Activated CD8-positive, alpha-beta memory T cell treated with anti-CD3 and anti-CD28 coated beads, Interleukin-2, amount 10 ng/mL, durations not matched to agents 7 days and 5 days (primary cell): ENCODE data around the gene SLC7A6OS. TPM values are rescaled to one million over a fixed set of nuclear protein-coding genes. Genes with fewer than 3 reads are reported as not detected.

Source experiments
- ATAC-seq: fragments of 150-1000 bp; cut with Tn5 transposase; one replicate; pipeline ENCODE4 v1.10.0; 2021; ENCODE audit warnings: moderate library complexity
- CTCF ChIA-PET: fragments of 350-600 bp; sonication (Branson Sonifier 250); formaldehyde crosslinking; loops from one replicate; lab custom pipeline; 2021; ENCODE audit warnings: antibody characterized with exemption; lab: Charles Lee
- DNase-seq: peaks from one replicate; pipeline ENCODE4 v3.0.0-alpha.2; 2020
- H3K27ac Mint-ChIP-seq: one replicate; pipeline ENCODE4 v1.8.0; 2021; ENCODE audit warnings: mild to moderate bottlenecking, mixed read lengths
- H3K27me3 Mint-ChIP-seq: one replicate; pipeline ENCODE4 v1.8.0; 2021; ENCODE audit warnings: mixed read lengths
- H3K36me3 Mint-ChIP-seq: one replicate; pipeline ENCODE4 v1.8.0; 2021; ENCODE audit warnings: mild to moderate bottlenecking, mixed read lengths
- H3K4me1 Mint-ChIP-seq: one replicate; pipeline ENCODE4 v1.8.0; 2021; ENCODE audit warnings: mixed read lengths
- H3K4me3 Mint-ChIP-seq: one replicate; pipeline ENCODE4 v1.8.0; 2021; ENCODE audit warnings: mild to moderate bottlenecking, moderate library complexity, mixed read lengths
- H3K9me3 Mint-ChIP-seq: one replicate; pipeline ENCODE4 v1.8.0; 2022; ENCODE audit warnings: low read depth, mixed read lengths
- total RNA-seq, 2 experiments: library from RNA; stranded (reverse); gene quantifications; one replicate each; pipeline ENCODE4 v1.2.3, GENCODE V29; 2021

The SLC7A6OS gene
- total RNA-seq, 2 experiments from 2014 or later = 29.8 to 30.8 TPM

DNA sequence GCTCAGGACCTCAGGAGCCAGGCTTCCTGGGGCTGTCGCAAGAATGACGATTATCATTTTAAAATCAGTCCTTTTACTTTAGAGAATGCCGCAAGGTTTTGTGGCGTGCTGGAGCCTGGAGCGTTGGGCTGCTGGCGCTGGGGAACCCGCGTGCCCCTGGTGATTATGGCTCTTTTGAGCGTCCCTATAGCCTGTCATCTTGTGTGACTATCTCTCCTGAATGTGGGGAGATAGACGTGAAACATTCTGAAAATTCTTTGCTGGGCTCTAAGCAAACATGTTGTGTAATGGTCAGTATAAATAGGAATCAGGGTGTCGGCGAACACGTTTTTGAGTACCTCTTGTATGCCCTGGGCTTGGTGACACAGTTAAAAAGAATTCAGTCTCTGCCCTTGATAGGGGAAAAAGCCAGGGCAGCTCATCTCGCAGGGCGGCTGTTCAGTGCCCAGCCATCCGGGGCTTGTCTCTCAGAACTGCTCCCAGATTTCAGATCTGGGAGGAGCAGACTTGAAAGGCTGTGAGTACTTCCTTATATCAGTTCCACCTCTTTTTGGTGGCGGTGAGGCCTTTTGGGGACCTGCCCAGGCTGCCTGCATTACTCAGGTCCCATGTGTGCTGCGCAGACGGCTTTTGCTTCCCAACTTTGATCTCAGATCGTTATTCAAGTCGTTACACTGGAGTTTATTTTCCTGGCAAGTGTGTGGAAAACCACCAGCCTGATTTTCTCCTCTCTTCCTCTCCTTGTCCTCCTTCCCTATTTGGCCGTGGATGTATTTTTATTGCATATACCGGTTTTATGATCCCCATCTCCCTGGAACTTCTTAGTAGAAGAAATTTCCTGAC, 45.4 kb downstream of the SLC7A6OS start:
- Mint-ChIP-seq H3K9me3 (no peaks in the 10 kb centered on the region), H3K27ac (peak overlapping the region; percentile 93), H3K4me3 (peak overlapping the region; percentile 94), H3K36me3 (peaks cover 9% of the 10 kb centered on the region), H3K4me1 (peaks cover 62% of the 10 kb centered on the region), H3K27me3 (no peaks in the 10 kb centered on the region)
- DNase-seq (peak; percentile 62), ATAC-seq (peak; percentile 11)
- CTCF ChIA-PET = interaction anchor here (7.0 to 8.9 kb wide), 2 partner anchors 23 to 62 kb away, joined by 200 to 451 read pairs; no protein-coding TSS in a partner anchor

DNA sequence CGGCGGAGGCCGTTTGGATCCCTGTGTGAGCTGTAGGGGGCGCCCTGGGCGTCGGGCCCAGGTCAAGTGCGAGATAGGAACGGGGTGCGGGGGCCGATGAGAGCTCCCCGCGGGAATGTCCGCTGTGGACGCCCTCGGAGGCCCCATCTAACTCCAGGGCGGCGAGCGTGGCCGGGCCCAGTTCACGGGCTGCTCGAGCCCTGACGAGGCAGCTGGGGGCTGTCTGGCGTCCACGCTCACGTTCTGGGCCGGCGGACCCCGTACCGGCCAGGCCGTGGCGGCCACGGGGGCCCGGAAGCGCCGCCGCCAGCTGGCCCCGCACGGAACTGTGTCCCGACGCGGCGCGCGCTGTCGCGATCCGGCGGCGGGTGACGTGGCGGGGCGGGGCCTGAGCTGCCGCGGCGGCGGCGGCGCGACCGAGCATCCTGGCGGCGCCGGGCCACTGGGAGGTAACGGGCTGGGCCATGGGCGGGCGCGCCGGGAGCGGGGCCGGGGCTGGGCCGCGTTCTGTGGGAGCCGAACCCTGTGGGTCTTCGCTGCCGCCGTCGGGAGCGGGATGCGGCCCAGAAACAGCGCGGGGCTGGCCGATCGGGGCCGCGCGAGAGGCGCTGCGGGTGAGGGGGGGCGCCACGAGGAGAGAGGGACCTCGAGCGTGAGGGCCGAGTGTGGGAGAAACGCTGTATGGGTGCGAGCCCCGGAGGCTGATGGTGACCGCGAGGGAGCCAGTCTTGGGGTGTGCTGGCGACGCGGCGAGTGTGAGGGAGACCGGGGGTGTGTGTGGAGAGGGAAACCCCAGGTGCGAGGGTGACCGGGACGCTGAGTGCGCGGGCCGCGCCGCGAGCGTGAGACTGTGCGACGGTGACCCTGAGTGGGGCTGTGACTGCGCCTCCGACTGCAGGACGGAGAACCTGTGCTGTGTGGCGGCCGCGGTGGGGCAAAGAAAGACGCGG, 46.3 kb downstream of the SLC7A6OS start, which contains the start of gene SLC7A6:
SLC7A6 (plus strand) TSS at position 399 of the 950 bp plus-strand sequence. CDS start 10,201 bp downstream, outside the sequence.
- Mint-ChIP-seq H3K36me3 (peaks cover 9% of the 10 kb centered on the region), H3K27ac (peak within 1 kb of the TSS; percentile 98), H3K27me3 (no peaks in the 10 kb centered on the region), H3K4me1 (peaks cover 53% of the 10 kb centered on the region), H3K4me3 (peak within 1 kb of the TSS; percentile 94), H3K9me3 (no peaks in the 10 kb centered on the region)
- CTCF ChIA-PET = interaction anchor here (0.6 to 8.9 kb wide), 37 partner anchors 8 to 409 kb away, joined by 3 to 451 read pairs (median 6); partner anchors contain the start of genes NFATC3, PLA2G15, PRMT7 and SLC7A6OS
- DNase-seq = peak; percentile 87
- peak; percentile 84 for ATAC-seq

DNA sequence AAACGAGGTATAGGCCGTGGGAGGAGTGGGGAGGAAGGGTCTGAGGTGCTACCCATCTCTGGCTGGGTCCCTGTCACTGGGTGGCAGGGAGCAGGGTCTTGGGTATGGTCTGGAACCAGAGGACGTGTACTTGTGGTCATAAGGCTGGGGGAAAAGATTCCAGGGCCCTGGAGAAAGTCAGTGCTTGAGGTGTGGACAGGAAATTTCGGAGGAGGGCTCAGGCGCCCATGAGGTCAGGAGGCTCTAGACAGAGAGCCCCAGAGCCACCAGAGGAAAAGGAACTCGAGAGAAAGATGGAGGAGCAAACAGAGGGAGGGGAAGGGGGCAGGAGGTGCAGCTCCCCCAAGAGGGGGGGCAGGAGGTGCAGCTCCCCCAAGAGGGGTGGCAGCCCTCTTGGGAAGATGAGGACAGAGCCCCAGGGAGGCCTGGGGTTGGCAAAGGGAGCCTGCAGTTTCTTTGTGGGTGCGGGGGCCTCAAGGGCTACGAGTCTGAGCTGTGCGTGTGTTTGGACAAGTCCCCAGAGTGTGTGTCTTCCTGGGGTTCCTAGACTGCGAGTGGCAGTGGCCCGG, 47.1 kb downstream of the SLC7A6OS start:
- ATAC-seq (no peak), DNase-seq (no peak)
- H3K4me1 Mint-ChIP-seq = peaks cover 47% of the 10 kb centered on the region
- H3K4me3 Mint-ChIP-seq = peak overlapping the region; percentile 94
- CTCF ChIA-PET = interaction anchor here (0.6 to 8.9 kb wide), 38 partner anchors 9 to 408 kb away, joined by 3 to 451 read pairs (median 6); partner anchors contain the start of genes NFATC3, PLA2G15, PRMT7 and SLC7A6OS
- H3K27ac Mint-ChIP-seq = peak overlapping the region; percentile 98
- no peaks in the 10 kb centered on the region for H3K27me3 Mint-ChIP-seq
- no peaks in the 10 kb centered on the region for H3K9me3 Mint-ChIP-seq
- H3K36me3 Mint-ChIP-seq = peaks cover 4% of the 10 kb centered on the region

DNA sequence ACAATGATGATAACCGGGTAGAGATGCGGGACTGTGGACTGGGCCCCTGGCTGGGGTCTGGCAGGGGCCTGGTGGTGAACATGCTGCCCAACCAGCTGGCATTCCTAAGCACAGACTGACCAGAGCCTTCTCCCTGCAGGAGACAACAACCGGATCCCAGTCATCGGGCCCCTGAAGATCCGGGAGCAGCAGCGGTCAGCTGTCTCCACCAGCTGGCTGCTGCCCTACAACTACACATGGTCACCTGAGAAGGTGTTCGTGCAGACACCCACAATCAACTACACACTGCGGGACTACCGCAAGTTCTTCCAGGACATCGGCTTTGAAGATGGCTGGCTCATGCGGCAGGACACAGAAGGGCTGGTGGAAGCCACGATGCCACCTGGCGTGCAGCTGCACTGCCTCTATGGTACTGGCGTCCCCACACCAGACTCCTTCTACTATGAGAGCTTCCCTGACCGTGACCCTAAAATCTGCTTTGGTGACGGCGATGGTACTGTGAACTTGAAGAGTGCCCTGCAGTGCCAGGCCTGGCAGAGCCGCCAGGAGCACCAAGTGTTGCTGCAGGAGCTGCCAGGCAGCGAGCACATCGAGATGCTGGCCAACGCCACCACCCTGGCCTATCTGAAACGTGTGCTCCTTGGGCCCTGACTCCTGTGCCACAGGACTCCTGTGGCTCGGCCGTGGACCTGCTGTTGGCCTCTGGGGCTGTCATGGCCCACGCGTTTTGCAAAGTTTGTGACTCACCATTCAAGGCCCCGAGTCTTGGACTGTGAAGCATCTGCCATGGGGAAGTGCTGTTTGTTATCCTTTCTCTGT, 51.5 kb downstream of the SLC7A6OS start:
- Mint-ChIP-seq H3K27me3 (no peaks in the 10 kb centered on the region), H3K4me3 (no peak overlapping the region), H3K27ac (no peak overlapping the region), H3K9me3 (no peaks in the 10 kb centered on the region), H3K36me3 (peaks cover 2% of the 10 kb centered on the region), H3K4me1 (peaks cover 26% of the 10 kb centered on the region)
- CTCF ChIA-PET = interaction anchor here (0.9 to 8.9 kb wide), 6 partner anchors 17 to 261 kb away, joined by 3 to 451 read pairs (median 58); partner anchors contain the start of genes PRMT7 and SLC7A6OS
- no peak for DNase-seq
- no peak for ATAC-seq

DNA sequence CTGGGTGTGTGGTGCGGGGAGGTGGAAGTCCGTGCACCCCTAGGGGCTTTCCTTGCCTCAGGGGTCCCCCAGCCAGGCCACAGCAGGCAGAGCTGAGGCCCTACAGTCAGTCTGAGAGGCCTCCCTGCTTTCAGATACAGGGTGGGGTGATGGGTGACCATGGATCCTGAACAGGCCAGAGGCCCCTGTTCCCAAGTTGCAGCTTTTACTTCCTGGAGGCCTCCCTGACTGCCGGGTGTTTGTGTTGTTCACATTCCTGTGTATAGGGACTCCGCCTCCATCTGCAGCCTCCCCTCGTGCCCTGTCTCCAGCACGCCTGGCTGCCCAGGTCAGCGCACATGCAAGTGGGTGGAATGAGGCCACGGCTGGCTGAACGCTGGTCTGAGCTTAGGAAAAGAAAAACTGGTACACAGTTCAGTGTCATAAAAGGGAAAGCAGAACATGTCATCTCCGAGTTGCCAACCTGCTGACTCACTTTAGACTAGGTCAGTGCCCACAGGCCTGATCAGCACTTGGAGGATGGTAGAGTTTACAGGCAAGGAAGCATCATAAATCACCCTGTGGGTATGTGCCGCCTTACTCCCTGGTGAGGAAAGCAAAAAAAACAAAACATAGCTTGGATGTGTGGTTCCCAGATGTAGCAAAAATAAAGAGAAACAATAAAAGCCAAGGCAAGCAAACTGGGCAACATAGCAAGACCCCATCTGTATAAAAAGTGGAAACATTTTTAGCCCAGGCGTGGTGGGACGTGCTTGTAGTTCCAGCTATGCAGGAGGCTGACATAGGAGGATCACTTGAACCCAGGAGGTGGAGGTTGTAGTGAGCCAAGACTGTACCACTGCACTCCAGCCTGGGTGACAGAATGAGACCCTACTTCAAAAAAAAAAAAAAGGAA, 52.6 kb downstream of the SLC7A6OS start:
- H3K4me3 Mint-ChIP-seq = no peak overlapping the region
- no peaks in the 10 kb centered on the region for H3K9me3 Mint-ChIP-seq
- no peak overlapping the region for H3K27ac Mint-ChIP-seq
- DNase-seq = no peak
- H3K36me3 Mint-ChIP-seq = peaks cover 2% of the 10 kb centered on the region
- H3K27me3 Mint-ChIP-seq = no peaks in the 10 kb centered on the region
- CTCF ChIA-PET = interaction anchor here (0.9 to 8.9 kb wide), 5 partner anchors 18 to 262 kb away, joined by 3 to 451 read pairs (median 3); no protein-coding TSS in a partner anchor
- peaks cover 17% of the 10 kb centered on the region for H3K4me1 Mint-ChIP-seq
- no peak for ATAC-seq

DNA sequence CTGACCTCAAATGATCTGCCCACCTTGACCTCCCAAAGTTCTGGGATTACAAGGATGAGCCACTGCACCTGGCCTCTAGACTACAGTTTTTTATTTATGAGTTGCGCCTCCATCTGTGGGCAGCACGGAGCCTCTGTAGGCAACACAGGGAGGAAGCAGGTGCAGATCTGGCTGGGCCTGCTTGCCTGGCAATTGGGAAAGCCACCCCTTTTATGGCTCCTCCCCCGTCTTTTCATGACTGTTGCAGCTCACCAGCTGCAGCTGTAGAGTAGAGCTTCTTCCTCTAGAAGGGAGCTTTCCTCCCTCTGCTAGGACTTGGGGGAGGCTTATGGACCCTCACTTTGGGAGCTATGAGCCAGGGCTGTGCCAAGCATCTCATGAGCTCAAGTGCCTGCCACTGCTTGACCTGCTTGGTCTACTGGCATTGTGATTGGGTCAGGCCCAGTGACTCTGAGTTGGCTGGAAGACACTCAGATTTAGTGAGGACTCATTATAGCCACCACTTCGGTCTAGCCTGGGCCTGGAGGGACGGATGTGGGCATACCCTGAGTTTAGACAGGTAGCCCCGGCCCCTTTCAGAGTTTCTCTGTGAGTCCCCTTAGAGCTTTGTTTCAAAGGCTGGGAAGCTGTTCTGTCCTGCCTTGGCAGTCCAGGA, 53.4 kb downstream of the SLC7A6OS start:
- H3K4me1 Mint-ChIP-seq = peaks cover 14% of the 10 kb centered on the region
- CTCF ChIA-PET = interaction anchor here (0.9 to 8.9 kb wide), 4 partner anchors 19 to 92 kb away, joined by 3 to 451 read pairs (median 4); no protein-coding TSS in a partner anchor
- no peak overlapping the region for H3K27ac Mint-ChIP-seq

DNA sequence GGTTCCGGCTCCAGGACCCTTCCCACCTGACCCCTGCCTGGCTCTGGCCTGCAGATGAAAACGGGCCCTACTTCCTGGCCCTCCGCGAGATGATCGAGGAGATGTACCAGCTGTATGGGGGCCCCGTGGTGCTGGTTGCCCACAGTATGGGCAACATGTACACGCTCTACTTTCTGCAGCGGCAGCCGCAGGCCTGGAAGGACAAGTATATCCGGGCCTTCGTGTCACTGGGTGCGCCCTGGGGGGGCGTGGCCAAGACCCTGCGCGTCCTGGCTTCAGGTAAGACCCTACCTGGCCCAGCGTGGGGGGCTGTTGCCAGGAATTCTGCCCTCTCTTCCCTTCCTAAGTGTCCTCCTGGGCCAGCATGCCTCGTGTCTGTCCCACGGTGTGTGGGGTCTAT, 55.0 kb downstream of the SLC7A6OS start:
- CTCF ChIA-PET = interaction anchor here (6.9 kb wide), 1 partner anchor 7 kb away, joined by 51 read pairs; the partner anchor contains the start of gene SLC7A6
- DNase-seq (no peak), ATAC-seq (no peak)
- Mint-ChIP-seq H3K36me3 (peaks cover 3% of the 10 kb centered on the region), H3K4me3 (no peak overlapping the region), H3K27ac (no peak overlapping the region), H3K27me3 (no peaks in the 10 kb centered on the region), H3K9me3 (no peaks in the 10 kb centered on the region), H3K4me1 (peaks cover 4% of the 10 kb centered on the region)

More for the DNA sequence above, 53.4 kb downstream of the SLC7A6OS start:
- DNase-seq (no peak), ATAC-seq (no peak)
- Mint-ChIP-seq H3K9me3 (no peaks in the 10 kb centered on the region), H3K36me3 (peaks cover 2% of the 10 kb centered on the region), H3K4me3 (no peak overlapping the region), H3K27me3 (no peaks in the 10 kb centered on the region)

DNA sequence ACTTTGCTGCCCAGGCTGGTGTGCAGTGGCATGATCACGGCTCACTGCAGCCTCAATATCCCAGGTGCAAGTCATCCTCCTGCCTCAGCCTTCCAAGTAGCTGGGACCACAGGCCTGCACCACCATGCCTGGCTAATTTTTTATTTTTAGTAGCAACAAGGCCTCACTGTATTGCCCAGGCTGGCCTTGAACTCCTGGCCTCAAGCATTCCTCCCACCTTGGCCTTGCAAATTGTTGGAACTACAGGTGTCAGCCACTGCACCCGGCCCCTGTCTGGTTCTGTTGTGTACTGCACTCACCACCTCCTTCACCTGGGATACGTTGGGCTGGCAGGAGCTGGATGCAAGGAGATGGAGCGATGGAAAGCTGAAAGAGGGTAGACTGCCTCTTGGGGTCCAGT, 57.0 kb downstream of the SLC7A6OS start:
- Mint-ChIP-seq H3K4me1 (peaks cover 4% of the 10 kb centered on the region), H3K4me3 (no peak overlapping the region), H3K27ac (no peak overlapping the region), H3K36me3 (peaks cover 7% of the 10 kb centered on the region), H3K27me3 (no peaks in the 10 kb centered on the region), H3K9me3 (no peaks in the 10 kb centered on the region)
- DNase-seq = no peak
- no peak for ATAC-seq
- CTCF ChIA-PET = interaction anchor here (1.2 to 6.9 kb wide), 3 partner anchors 9 to 74 kb away, joined by 3 to 51 read pairs (median 3); partner anchors contain the start of genes PLA2G15 and SLC7A6

DNA sequence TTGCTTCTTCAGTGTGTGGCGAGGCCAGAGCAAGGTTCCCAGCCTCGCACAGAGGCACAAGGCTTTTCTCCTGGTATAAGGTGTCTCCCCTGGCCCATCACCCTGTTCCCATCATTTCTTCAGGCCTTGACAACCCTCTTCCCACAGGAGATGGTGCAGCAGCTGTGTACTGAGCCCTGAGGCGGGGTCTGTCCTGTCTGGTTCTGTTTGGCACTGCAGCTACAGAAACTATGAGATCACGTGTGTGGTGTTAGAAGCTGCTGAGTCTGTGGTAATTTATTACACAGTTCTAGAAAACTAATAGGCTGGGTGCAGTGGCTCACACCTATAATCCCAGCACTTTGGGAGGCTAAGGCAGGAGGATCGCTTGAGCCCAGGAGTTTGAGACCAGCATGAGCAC, 58.4 kb downstream of the SLC7A6OS start:
- ATAC-seq (no peak), DNase-seq (no peak)
- no peaks in the 10 kb centered on the region for H3K27me3 Mint-ChIP-seq
- H3K4me1 Mint-ChIP-seq = no peaks in the 10 kb centered on the region
- no peaks in the 10 kb centered on the region for H3K9me3 Mint-ChIP-seq
- peaks cover 7% of the 10 kb centered on the region for H3K36me3 Mint-ChIP-seq
- H3K27ac Mint-ChIP-seq = no peak overlapping the region
- no peak overlapping the region for H3K4me3 Mint-ChIP-seq
- CTCF ChIA-PET = interaction anchor here (1.3 to 6.9 kb wide), 3 partner anchors 10 to 79 kb away, joined by 3 to 51 read pairs (median 4); partner anchors contain the start of gene SLC7A6

DNA sequence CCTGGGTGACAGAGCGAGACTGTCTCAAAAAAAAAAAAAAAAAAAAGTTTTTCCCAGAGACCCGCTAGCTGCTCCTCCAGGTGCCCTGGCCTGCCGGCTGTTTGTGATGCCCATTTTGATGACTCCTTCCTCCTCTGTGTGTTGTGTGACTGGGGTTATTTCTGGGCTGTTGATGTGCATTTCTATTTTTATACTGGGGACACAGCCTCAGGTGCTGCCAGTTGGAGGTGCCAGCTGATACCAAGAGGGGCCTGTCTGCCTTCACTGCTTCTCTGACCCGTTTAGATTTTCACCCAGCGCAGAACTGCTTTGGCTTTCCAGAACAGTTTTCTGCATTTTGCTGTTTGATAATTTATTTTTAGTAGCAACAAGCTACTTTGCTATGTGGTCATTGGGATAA, 58.9 kb downstream of the SLC7A6OS start:
- Mint-ChIP-seq H3K9me3 (no peaks in the 10 kb centered on the region), H3K27me3 (no peaks in the 10 kb centered on the region), H3K36me3 (peaks cover 7% of the 10 kb centered on the region), H3K4me3 (no peak overlapping the region), H3K4me1 (peaks cover under 1% of the 10 kb centered on the region), H3K27ac (no peak overlapping the region)
- no peak for DNase-seq
- no peak for ATAC-seq
- CTCF ChIA-PET = interaction anchor here (0.9 to 6.9 kb wide), 5 partner anchors 9 to 80 kb away, joined by 3 to 51 read pairs (median 4); partner anchors contain the start of gene SLC7A6
